HepG2 (cell line): ENCODE data around the gene SKIDA1. TPM values are rescaled to one million over a fixed set of nuclear protein-coding genes. Genes with fewer than 3 reads are reported as not detected.

Source experiments
- KDM1A ChIP-seq: IDR thresholded peaks from 2 replicates; pipeline ENCODE4 v1.6.1; 2016; ENCODE audit warnings: missing compliant biosample characterization
- MXI1 ChIP-seq: IDR thresholded peaks from 3 replicates; pipeline ENCODE4 v1.6.1; 2012; ENCODE audit warnings: low read depth, low read length, inconsistent platforms, borderline replicate concordance
- NKX3-1 ChIP-seq: sonication (generic); formaldehyde crosslinking; IDR thresholded peaks from 2 replicates; pipeline ENCODE4 v1.5.0; 2020; ENCODE audit warnings: missing genetic modification reagents
- NONO ChIP-seq, 2 experiments: fragments of 450-650 bp in 1 of 2; sonication (generic) in 1 of 2; formaldehyde crosslinking in 1 of 2; IDR thresholded peaks in 1 of 2; conservative IDR thresholded peaks in 1 of 2; 2 replicates each; pipeline versions ENCODE4 v1.6.1 to v1.8.0; 2017 to 2022; ENCODE audit warnings: mild to moderate bottlenecking in 1 of 2, missing genetic modification reagents in 1 of 2, moderate library complexity in 1 of 2
- POLR2AphosphoS2 ChIP-seq: IDR thresholded peaks from 2 replicates; pipeline ENCODE4 v1.6.1; 2011; ENCODE audit warnings: low read depth, low read length, improper control_type of control experiment
- RXRB ChIP-seq: IDR thresholded peaks from 2 replicates; pipeline ENCODE4 v1.6.1; 2016; ENCODE audit warnings: borderline replicate concordance, missing genetic modification reagents, missing compliant biosample characterization
- ZBTB8A ChIP-seq: sonication (generic); formaldehyde crosslinking; IDR thresholded peaks from 2 replicates; pipeline ENCODE4 v1.4.0; 2020; ENCODE audit warnings: mild to moderate bottlenecking, low read depth, missing genetic modification reagents, borderline replicate concordance
- ZMAT3 ChIP-seq: sonication (generic); formaldehyde crosslinking; conservative IDR thresholded peaks from 2 replicates; pipeline ENCODE4 v1.7.0; 2021; ENCODE audit warnings: missing genetic modification reagents
- ZNF263 ChIP-seq: sonication (generic); formaldehyde crosslinking; IDR thresholded peaks from 2 replicates; pipeline ENCODE4 v1.4.0; 2020; ENCODE audit warnings: missing genetic modification reagents
- ZNF274 ChIP-seq: sonication (generic); formaldehyde crosslinking; IDR thresholded peaks from 2 replicates; pipeline ENCODE4 v1.5.1; 2020; ENCODE audit warnings: mild to moderate bottlenecking, missing genetic modification reagents
- ZNF343 ChIP-seq: sonication (generic); formaldehyde crosslinking; IDR thresholded peaks from 2 replicates; pipeline ENCODE4 v1.4.0; 2020; ENCODE audit warnings: mild to moderate bottlenecking, missing genetic modification reagents
- ZNF501 ChIP-seq: sonication (generic); formaldehyde crosslinking; IDR thresholded peaks from 2 replicates; pipeline ENCODE4 v1.5.1; 2020; ENCODE audit warnings: mild to moderate bottlenecking, moderate library complexity, missing genetic modification reagents
- ZNF646 ChIP-seq: sonication (generic); formaldehyde crosslinking; IDR thresholded peaks from 2 replicates; pipeline ENCODE4 v1.9.0; 2021; ENCODE audit warnings: mild to moderate bottlenecking, missing genetic modification reagents
- ZNF749 ChIP-seq: sonication (generic); formaldehyde crosslinking; IDR thresholded peaks from 2 replicates; pipeline ENCODE4 v1.8.0; 2022; ENCODE audit warnings: mild to moderate bottlenecking, missing genetic modification reagents, moderate library complexity, borderline replicate concordance
- ZNF768 ChIP-seq: sonication (generic); formaldehyde crosslinking; IDR thresholded peaks from 2 replicates; pipeline ENCODE4 v1.4.0; 2020; ENCODE audit warnings: missing genetic modification reagents
- ZNF790 ChIP-seq: sonication (generic); formaldehyde crosslinking; IDR thresholded peaks from 2 replicates; pipeline ENCODE4 v1.8.0; 2022; ENCODE audit warnings: missing genetic modification reagents, mild to moderate bottlenecking, borderline replicate concordance
- ZNF850 ChIP-seq: sonication (generic); formaldehyde crosslinking; conservative IDR thresholded peaks from 2 replicates; pipeline ENCODE4 v1.9.0; 2021; ENCODE audit warnings: mild to moderate bottlenecking, missing genetic modification reagents
- polyA plus RNA-seq, 8 experiments: library from polyadenylated mRNA; depleted of rRNA in 3 of 8; stranded (reverse) in 7 of 8; unstranded in 1 of 8; fragments of >200 nt; fragmentation: Illumina TruSeq in 4 of 8; extraction: Trizol in 4 of 8; gene quantifications; 2 replicates each; pipeline versions ENCODE4 v1.2.1 to v1.2.3, GENCODE V29; 2011 to 2016; ENCODE audit warnings: low read depth in 4 of 8, missing spikeins in 1 of 8, mixed read lengths in 1 of 8; ENCODE audit not compliant: insufficient read depth in 1 of 8
- total RNA-seq, 5 experiments: library from RNA; depleted of rRNA; stranded (reverse); fragments of >200 nt; fragmentation: Illumina TruSeq; extraction: Trizol; gene quantifications; 2 replicates each; pipeline ENCODE4 v1.2.3, GENCODE V29; 2016; ENCODE audit warnings: low read depth in 1 of 5
- TF ChIP-seq, protein P1 (sequence below): sonication (generic); formaldehyde crosslinking; IDR thresholded peaks from 2 replicates; pipeline ENCODE4 v1.4.0; 2020; ENCODE audit warnings: missing genetic modification reagents; ENCODE audit errors: not compliant biosample characterization
- TF ChIP-seq, protein P2 (sequence below): sonication (generic); formaldehyde crosslinking; IDR thresholded peaks from 2 replicates; pipeline ENCODE4 v1.5.0; 2020; ENCODE audit warnings: mild to moderate bottlenecking, low read depth, missing genetic modification reagents, borderline replicate concordance
- TF ChIP-seq, protein P3 (sequence below): sonication (generic); formaldehyde crosslinking; IDR thresholded peaks from 2 replicates; pipeline ENCODE4 v1.5.1; 2020; ENCODE audit warnings: missing genetic modification reagents, mild to moderate bottlenecking, borderline replicate concordance

SKIDA1 gene
- total and polyA plus RNA-seq, 2 of the 13 experiments (the other 11 are each of a cell fraction or from before 2014, with no cell fraction given), result 0.73 to 1.5 TPM

GRCh38 chr10:21533467-21534279, 8.2 kb upstream of the SKIDA1 start, which contains the start of gene MLLT10 (continued):
- peak; percentile 42; the same call in 1 of the 2 replicates for TF ChIP-seq ZNF790 (CRISPR knock-in tag)
- TF ChIP-seq MXI1, result peak; percentile 84; the same call in 2 of the 3 replicates
- TF ChIP-seq NKX3-1, result peak; percentile 85
- TF ChIP-seq ZBTB8A (CRISPR knock-in tag), result no peak
- no peak; the same call in none of the 2 replicates for TF ChIP-seq RXRB
- peak; percentile 85 for TF ChIP-seq ZNF274
- TF ChIP-seq KDM1A (CRISPR knock-in tag), result 0 out of 2 replicates have a peak, but pooled peaks have one; percentile 3
- peak; percentile 68 for TF ChIP-seq ZNF768 (CRISPR knock-in tag)
- TF ChIP-seq, protein P1, sequence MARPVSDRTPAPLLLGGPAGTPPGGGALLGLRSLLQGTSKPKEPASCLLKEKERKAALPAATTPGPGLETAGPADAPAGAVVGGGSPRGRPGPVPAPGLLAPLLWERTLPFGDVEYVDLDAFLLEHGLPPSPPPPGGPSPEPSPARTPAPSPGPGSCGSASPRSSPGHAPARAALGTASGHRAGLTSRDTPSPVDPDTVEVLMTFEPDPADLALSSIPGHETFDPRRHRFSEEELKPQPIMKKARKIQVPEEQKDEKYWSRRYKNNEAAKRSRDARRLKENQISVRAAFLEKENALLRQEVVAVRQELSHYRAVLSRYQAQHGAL (CRISPR knock-in tag), result peak; percentile 17
- TF ChIP-seq, protein P2, sequence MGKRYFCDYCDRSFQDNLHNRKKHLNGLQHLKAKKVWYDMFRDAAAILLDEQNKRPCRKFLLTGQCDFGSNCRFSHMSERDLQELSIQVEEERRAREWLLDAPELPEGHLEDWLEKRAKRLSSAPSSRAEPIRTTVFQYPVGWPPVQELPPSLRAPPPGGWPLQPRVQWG (CRISPR knock-in tag), result 0 out of 2 replicates have a peak, but pooled peaks have one; percentile 76
- TF ChIP-seq NONO (IDR thresholded peaks at IDR 0.05), result no peak
- peak; percentile 79; the same call in 1 of the 2 replicates for TF ChIP-seq NONO (CRISPR knock-in tag; conservative IDR thresholded peaks at IDR 0.05)
- peak; percentile 83; the same call in 1 of the 2 replicates for TF ChIP-seq ZNF501 (CRISPR knock-in tag)
- no peak for TF ChIP-seq ZNF850 (CRISPR knock-in tag)
- TF ChIP-seq ZNF263 (CRISPR knock-in tag), result peak; percentile 70
- TF ChIP-seq ZNF646 (CRISPR knock-in tag), result no peak
- TF ChIP-seq, protein P3, sequence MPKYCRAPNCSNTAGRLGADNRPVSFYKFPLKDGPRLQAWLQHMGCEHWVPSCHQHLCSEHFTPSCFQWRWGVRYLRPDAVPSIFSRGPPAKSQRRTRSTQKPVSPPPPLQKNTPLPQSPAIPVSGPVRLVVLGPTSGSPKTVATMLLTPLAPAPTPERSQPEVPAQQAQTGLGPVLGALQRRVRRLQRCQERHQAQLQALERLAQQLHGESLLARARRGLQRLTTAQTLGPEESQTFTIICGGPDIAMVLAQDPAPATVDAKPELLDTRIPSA, result no peak
- TF ChIP-seq ZNF749 (CRISPR knock-in tag), result peak; percentile 69; the same call in 1 of the 2 replicates
- 0 out of 2 replicates have a peak, but pooled peaks have one; percentile 47 for TF ChIP-seq POLR2AphosphoS2
- TF ChIP-seq ZNF343 (CRISPR knock-in tag), result peak; percentile 94
- TF ChIP-seq ZMAT3, result peak; percentile 88
